BJ (cell line): Measurements from ENCODE around the gene ACOX1. TPM values are rescaled to one million over a fixed set of nuclear protein-coding genes. Genes with fewer than 3 reads are reported as not detected.

Source experiments
- CTCF ChIA-PET: fragments of 350-600 bp; formaldehyde crosslinking; extraction: SDS; loops from one replicate; lab custom pipeline; 2021; ENCODE audit warnings: antibody characterized with exemption, inconsistent platforms; lab: Yijun Ruan, JAX
- POLR2A ChIA-PET: fragments of 300-600 bp; sonication (Branson Sonifier 250); formaldehyde crosslinking; extraction: SDS; loops from one replicate; lab custom pipeline; 2021; ENCODE audit warnings: antibody characterized with exemption; lab: Charles Lee
- DNase-seq: peaks from one replicate; pipeline ENCODE4 v3.0.0-alpha.2; 2011; ENCODE audit warnings: low read depth
- H3K27me3 ChIP-seq: 2 replicates; pipeline ENCODE4 v1.6.0; 2011; ENCODE audit warnings: low read length; ENCODE audit not compliant: control insufficient read depth, insufficient read depth
- H3K36me3 ChIP-seq: 2 replicates; pipeline ENCODE4 v1.5.1; 2011; ENCODE audit warnings: low read length; ENCODE audit not compliant: control insufficient read depth, insufficient read depth
- H3K4me3 ChIP-seq: 2 replicates; pipeline ENCODE4 v1.5.1; 2011; ENCODE audit warnings: low read depth, mild to moderate bottlenecking, control low read depth, low read length
- CTCF ChIP-seq: IDR thresholded peaks from 2 replicates; pipeline ENCODE4 v1.5.1; 2011; ENCODE audit warnings: low read depth, mild to moderate bottlenecking, control low read depth, inconsistent platforms, low read length, moderate library complexity; ENCODE audit not compliant: insufficient read depth
- polyA plus RNA-seq: library from polyadenylated mRNA; depleted of rRNA; stranded (reverse); fragments of >200 nt; gene quantifications from 2 replicates; pipeline ENCODE4 v1.2.3, GENCODE V29; 2011

The ACOX1 gene
- polyA plus RNA-seq, 1 experiment = 33.6 TPM

GRCh38 chr17:76011951-76012350 is 33.0 kb upstream of the ACOX1 start:
- no peak for TF ChIP-seq CTCF
- H3K4me3 ChIP-seq = no peak overlapping the region
- POLR2A ChIA-PET = interaction anchor here (0.6 kb wide), 1 partner anchor 8 kb away, joined by 3 read pairs; no protein-coding TSS in a partner anchor
- H3K27me3 ChIP-seq = no peaks in the 10 kb centered on the region
- no peak for DNase-seq
- no peaks in the 10 kb centered on the region for H3K36me3 ChIP-seq
- CTCF ChIA-PET = interaction anchor here (0.8 to 19.9 kb wide), 6 partner anchors 9 to 287 kb away, joined by 3 to 264 read pairs (median 39); partner anchors contain the start of genes CDK3 and MRPL38

- H3K4me3 ChIP-seq = no peak overlapping the region
- POLR2A ChIA-PET = no interaction called here
- H3K36me3 ChIP-seq = no peaks in the 10 kb centered on the region
- DNase-seq = no peak
- CTCF ChIA-PET = interaction anchor here (0.6 to 19.9 kb wide), 6 partner anchors 9 to 636 kb away, joined by 3 to 264 read pairs (median 4); partner anchors contain the start of genes CDK3 and MRPL38
- TF ChIP-seq CTCF = no peak
- H3K27me3 ChIP-seq = no peaks in the 10 kb centered on the region
Observed at GRCh38 chr17:76009969-76010661, 31.1 kb upstream of the ACOX1 start.

GRCh38 chr17:76009447-76009846 is 30.5 kb upstream of the ACOX1 start:
- ChIA-PET CTCF (interaction anchor here (0.6 to 19.9 kb wide), 3 partner anchors 10 to 635 kb away, joined by 3 to 264 read pairs (median 29); partner anchors contain the start of genes CDK3 and MRPL38), POLR2A (no interaction called here)
- H3K4me3 ChIP-seq = no peak overlapping the region

GRCh38 chr17:76008630-76009425 is 29.9 kb upstream of the ACOX1 start:
- POLR2A ChIA-PET = no interaction called here
- Histone ChIP-seq H3K27me3 (no peaks in the 10 kb centered on the region), H3K36me3 (peaks cover 3% of the 10 kb centered on the region), H3K4me3 (no peak overlapping the region)
- no peak for TF ChIP-seq CTCF
- CTCF ChIA-PET = interaction anchor here (0.6 to 19.9 kb wide), 5 partner anchors 10 to 635 kb away, joined by 3 to 264 read pairs (median 4); partner anchors contain the start of genes CDK3 and MRPL38
- no peak for DNase-seq

More at GRCh38 chr17:76009447-76009846, 30.5 kb upstream of the ACOX1 start:
- DNase-seq = no peak
- no peaks in the 10 kb centered on the region for H3K27me3 ChIP-seq
- H3K36me3 ChIP-seq = peaks cover 3% of the 10 kb centered on the region
- no peak for TF ChIP-seq CTCF

- no peak for DNase-seq
- POLR2A ChIA-PET = no interaction called here
- Histone ChIP-seq H3K4me3 (no peak overlapping the region), H3K27me3 (no peaks in the 10 kb centered on the region), H3K36me3 (peaks cover 3% of the 10 kb centered on the region)
- CTCF ChIA-PET = interaction anchor here (0.8 to 19.9 kb wide), 4 partner anchors 9 to 112 kb away, joined by 3 to 264 read pairs (median 16); partner anchors contain the start of genes CDK3 and MRPL38
- no peak for TF ChIP-seq CTCF
Observed at GRCh38 chr17:76008208-76008607, 29.2 kb upstream of the ACOX1 start.
